Neural cell (in vitro differentiated cells): ENCODE results near the gene TUT1. TPM values are rescaled to one million over a fixed set of nuclear protein-coding genes. Genes with fewer than 3 reads are reported as not detected.

Experiments
- H2AFZ ChIP-seq: fragments of 200-600, 300-800 bp; sonication (generic), shearing (Covaris generic); 2 replicates; pipeline ENCODE4 v1.6.0; 2014; ENCODE audit warnings: low read depth, mild to moderate bottlenecking, antibody characterized with exemption, low read length, moderate library complexity
- H3F3A ChIP-seq: fragments of 200-600 bp; shearing (Covaris generic); 2 replicates; pipeline ENCODE4 v1.6.1; 2016; ENCODE audit warnings: mild to moderate bottlenecking, moderate library complexity, mixed read lengths, antibody characterized with exemption, low read length; ENCODE audit not compliant: insufficient read depth, poor library complexity, severe bottlenecking
- H3K27ac ChIP-seq: fragments of 200-600, 300-800 bp; sonication (generic), shearing (Covaris generic); 2 replicates; pipeline ENCODE4 v1.5.1; 2014; ENCODE audit warnings: mild to moderate bottlenecking, low read length, moderate library complexity
- H3K27me3 ChIP-seq: fragments of 300-800, 200-600 bp; sonication (generic), shearing (Covaris generic); 2 replicates; pipeline ENCODE4 v1.6.0; 2014; ENCODE audit warnings: mild to moderate bottlenecking, low read depth, low read length, moderate library complexity; ENCODE audit not compliant: insufficient read depth
- H3K36me3 ChIP-seq: fragments of 300-800, 200-600 bp; sonication (generic), shearing (Covaris generic); 2 replicates; pipeline ENCODE4 v1.5.1; 2014; ENCODE audit warnings: mild to moderate bottlenecking, antibody characterized with exemption, low read length, moderate library complexity; ENCODE audit not compliant: insufficient read depth
- H3K4me2 ChIP-seq: fragments of 300-800, 200-600 bp; sonication (generic), shearing (Covaris generic); 2 replicates; pipeline ENCODE4 v1.6.0; 2014; ENCODE audit warnings: mild to moderate bottlenecking, low read length
- H3K4me3 ChIP-seq: fragments of 300-800, 200-600 bp; sonication (generic), shearing (Covaris generic); 2 replicates; pipeline ENCODE4 v1.5.1; 2014; ENCODE audit warnings: mild to moderate bottlenecking, low read length, moderate library complexity
- H3K79me2 ChIP-seq: fragments of 200-600 bp; shearing (Covaris generic); replicated peaks from 2 replicates; pipeline ENCODE4 v1.6.0; 2014; ENCODE audit warnings: mild to moderate bottlenecking, low read length, moderate library complexity; ENCODE audit not compliant: insufficient read depth
- H3K9ac ChIP-seq: fragments of 300-800, 200-600 bp; sonication (generic), shearing (Covaris generic); 2 replicates; pipeline ENCODE4 v1.6.1; 2016; ENCODE audit warnings: mild to moderate bottlenecking, low read length, mixed read lengths
- H3K9me2 ChIP-seq: fragments of 200-600 bp; shearing (Covaris generic); 2 replicates; pipeline ENCODE4 v1.6.1; 2016; ENCODE audit warnings: mild to moderate bottlenecking, low read length, mixed read lengths; ENCODE audit not compliant: insufficient read depth
- H3K9me3 ChIP-seq: fragments of 200-600, 300-800 bp; sonication (generic), shearing (Covaris generic); 2 replicates; pipeline ENCODE4 v1.6.1; 2016; ENCODE audit warnings: mild to moderate bottlenecking, mixed run types, low read length, moderate library complexity, mixed read lengths
- H4K20me1 ChIP-seq: fragments of 200-600 bp; shearing (Covaris generic); 2 replicates; pipeline ENCODE4 v1.6.1; 2016; ENCODE audit warnings: mild to moderate bottlenecking, mixed run types; ENCODE audit not compliant: insufficient read depth
- CTCF ChIP-seq: fragments of 450-650 bp; IDR thresholded peaks from 2 replicates; pipeline ENCODE4 v1.5.1; 2014; ENCODE audit warnings: antibody characterized with exemption, mild to moderate bottlenecking, moderate library complexity; ENCODE audit not compliant: poor library complexity, severe bottlenecking
- EP300 ChIP-seq: fragments of 450-650 bp; conservative IDR thresholded peaks from 2 replicates; pipeline ENCODE4 v1.6.1; 2014; ENCODE audit warnings: antibody characterized with exemption, mild to moderate bottlenecking, moderate library complexity; ENCODE audit not compliant: poor library complexity, severe bottlenecking
- EZH2 ChIP-seq: fragments of 200-600, 300-800 bp; shearing (Covaris generic), sonication (generic); IDR thresholded peaks from 2 replicates; pipeline ENCODE4 v1.6.1; 2014; ENCODE audit warnings: antibody characterized with exemption, low read length, borderline replicate concordance, mild to moderate bottlenecking; ENCODE audit not compliant: insufficient read depth, poor library complexity, severe bottlenecking
- MXI1 ChIP-seq: fragments of 450-650 bp; conservative IDR thresholded peaks from 2 replicates; pipeline ENCODE4 v1.6.1; 2014; ENCODE audit warnings: antibody characterized with exemption, mild to moderate bottlenecking; ENCODE audit not compliant: poor library complexity, severe bottlenecking
- POLR2AphosphoS5 ChIP-seq: IDR thresholded peaks from 2 replicates; pipeline ENCODE4 v1.6.1; 2012
- RAD21 ChIP-seq: fragments of 450-650 bp; conservative IDR thresholded peaks from 2 replicates; pipeline ENCODE4 v1.6.1; 2014; ENCODE audit warnings: antibody characterized with exemption, mild to moderate bottlenecking, moderate library complexity
- REST ChIP-seq: IDR thresholded peaks from 2 replicates; pipeline ENCODE4 v1.6.1; 2012; ENCODE audit warnings: borderline replicate concordance
- SMC3 ChIP-seq: fragments of 450-650 bp; conservative IDR thresholded peaks from 2 replicates; pipeline ENCODE4 v1.6.1; 2014; ENCODE audit warnings: antibody characterized with exemption, mild to moderate bottlenecking, moderate library complexity; ENCODE audit not compliant: poor library complexity
- TAF1 ChIP-seq: IDR thresholded peaks from 2 replicates; pipeline ENCODE4 v1.6.1; 2012; ENCODE audit warnings: low read depth
- polyA plus RNA-seq: library from polyadenylated mRNA; depleted of rRNA; stranded (reverse); fragments of >200 nt; gene quantifications from 2 replicates; pipeline ENCODE4 v1.2.3, GENCODE V29; 2014

The TUT1 gene
- polyA plus RNA-seq, 1 donor from 2014 or later: 17.8 TPM

- no peaks in the 10 kb centered on the region for H3F3A ChIP-seq
- H3K9ac ChIP-seq: peak within 1 kb of the TSS; percentile 84
- H3K27me3 ChIP-seq: no peaks in the 10 kb centered on the region
- H2AFZ ChIP-seq: peak within 1 kb of the TSS; percentile 73
- no peaks in the 10 kb centered on the region for H3K9me3 ChIP-seq
- H3K27ac ChIP-seq: peak within 1 kb of the TSS; percentile 79
- TF ChIP-seq EZH2 (no peak), REST (peak; percentile 98), TAF1 (peak; percentile 98), CTCF (peak; percentile 15), POLR2AphosphoS5 (peak; percentile 86), RAD21 (peak; percentile 27), MXI1 (peak; percentile 69), EP300 (peak; percentile 37), SMC3 (no peak)
- H3K4me3 ChIP-seq: peak within 1 kb of the TSS; percentile 87
- no peaks in the 10 kb centered on the region for H4K20me1 ChIP-seq
- H3K79me2 ChIP-seq: peaks cover 33% of the 10 kb centered on the region
- H3K4me2 ChIP-seq: peak within 1 kb of the TSS; percentile 70
- H3K36me3 ChIP-seq: peaks cover 4% of the 10 kb centered on the region
- H3K9me2 ChIP-seq: no peaks in the 10 kb centered on the region
Observed at GRCh38 chr11:62573592-62574362, 17.5 kb downstream of the TUT1 start, which contains the start of gene EEF1G. Gene EEF1G (minus strand): TSS chr11:62573891. CDS start chr11:62573842, 49 bp downstream.

- TF ChIP-seq RAD21 (peak; percentile 23), REST (no peak), SMC3 (peak; percentile 23)
- H3K9ac ChIP-seq: peak overlapping the region; percentile 84
- H3K9me2 ChIP-seq: no peaks in the 10 kb centered on the region
- no peaks in the 10 kb centered on the region for H3K9me3 ChIP-seq
- H3K79me2 ChIP-seq: peaks cover 33% of the 10 kb centered on the region
- no peaks in the 10 kb centered on the region for H3K27me3 ChIP-seq
- peak overlapping the region; percentile 87 for H3K4me3 ChIP-seq
- H2AFZ ChIP-seq: peak overlapping the region; percentile 59
- peak overlapping the region; percentile 79 for H3K27ac ChIP-seq
- H4K20me1 ChIP-seq: no peaks in the 10 kb centered on the region
- peaks cover 4% of the 10 kb centered on the region for H3K36me3 ChIP-seq
- H3F3A ChIP-seq: no peaks in the 10 kb centered on the region
- peak overlapping the region; percentile 69 for H3K4me2 ChIP-seq
Observed at GRCh38 chr11:62573006-62573591, 18.2 kb downstream of the TUT1 start.
